ENCODE data around the gene VPREB3. TPM values are rescaled to one million over a fixed set of nuclear protein-coding genes. Genes with fewer than 3 reads are reported as not detected.

The VPREB3 gene
- total RNA-seq, 1 experiment from 2014 or later = 2.4 TPM

DNA sequence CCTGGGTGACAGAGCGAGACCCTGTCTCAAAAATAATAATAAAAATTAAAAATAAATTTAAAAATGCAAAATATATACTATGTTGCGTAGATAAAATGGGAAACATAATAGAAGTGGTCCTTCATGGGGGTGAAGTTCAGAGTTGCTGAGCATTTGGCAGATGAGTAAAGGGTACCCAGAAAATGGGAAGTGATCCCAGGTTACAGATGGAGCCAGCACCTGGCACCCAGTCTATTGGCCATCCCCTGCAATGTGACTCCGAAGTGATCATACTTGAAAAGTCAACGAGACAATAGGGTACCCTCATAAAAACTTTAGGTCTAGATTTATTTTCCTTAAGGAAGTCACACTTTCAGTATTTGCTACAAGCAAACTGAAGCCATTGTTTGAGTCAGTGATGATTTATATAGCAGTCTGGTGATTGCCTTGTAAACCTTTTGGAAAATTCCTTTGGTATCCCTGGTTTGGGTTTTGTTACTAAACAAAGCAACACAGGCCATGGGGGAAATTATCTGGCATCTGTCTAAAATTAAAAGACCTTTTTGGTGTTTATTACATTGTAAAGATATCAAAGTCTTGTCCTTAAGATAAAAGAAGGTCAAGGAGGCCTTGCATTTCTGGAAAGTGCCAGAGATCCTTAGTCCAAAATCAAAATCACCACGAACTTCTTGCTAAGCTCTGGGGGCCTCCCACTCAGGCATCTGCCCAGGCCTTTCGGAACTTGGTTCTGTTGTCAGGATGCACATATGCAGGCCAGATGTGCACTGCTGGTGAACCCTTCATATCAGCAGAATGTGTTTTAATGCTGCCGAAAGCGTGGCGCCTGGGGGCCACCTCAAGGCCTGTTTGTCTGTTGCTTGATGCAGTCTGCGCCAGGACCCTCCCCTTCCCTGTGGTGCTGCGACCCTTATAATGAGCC is 36.9 kb upstream of the VPREB3 start (continued):
- TF ChIP-seq, protein P1, sequence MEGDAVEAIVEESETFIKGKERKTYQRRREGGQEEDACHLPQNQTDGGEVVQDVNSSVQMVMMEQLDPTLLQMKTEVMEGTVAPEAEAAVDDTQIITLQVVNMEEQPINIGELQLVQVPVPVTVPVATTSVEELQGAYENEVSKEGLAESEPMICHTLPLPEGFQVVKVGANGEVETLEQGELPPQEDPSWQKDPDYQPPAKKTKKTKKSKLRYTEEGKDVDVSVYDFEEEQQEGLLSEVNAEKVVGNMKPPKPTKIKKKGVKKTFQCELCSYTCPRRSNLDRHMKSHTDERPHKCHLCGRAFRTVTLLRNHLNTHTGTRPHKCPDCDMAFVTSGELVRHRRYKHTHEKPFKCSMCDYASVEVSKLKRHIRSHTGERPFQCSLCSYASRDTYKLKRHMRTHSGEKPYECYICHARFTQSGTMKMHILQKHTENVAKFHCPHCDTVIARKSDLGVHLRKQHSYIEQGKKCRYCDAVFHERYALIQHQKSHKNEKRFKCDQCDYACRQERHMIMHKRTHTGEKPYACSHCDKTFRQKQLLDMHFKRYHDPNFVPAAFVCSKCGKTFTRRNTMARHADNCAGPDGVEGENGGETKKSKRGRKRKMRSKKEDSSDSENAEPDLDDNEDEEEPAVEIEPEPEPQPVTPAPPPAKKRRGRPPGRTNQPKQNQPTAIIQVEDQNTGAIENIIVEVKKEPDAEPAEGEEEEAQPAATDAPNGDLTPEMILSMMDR (IDR thresholded peaks at IDR 0.05 in 2 of 3, conservative IDR thresholded peaks at IDR 0.05 in 1 of 3; ENCODE audit: borderline replicate concordance in 1 of 3, insufficient read depth in 1 of 3, low read depth in 2 of 3, low read length in 2 of 3) = no peak
- TF ChIP-seq CEBPB (IDR thresholded peaks at IDR 0.05; ENCODE audit: low read depth) = no peak
- TF ChIP-seq YY1 (IDR thresholded peaks at IDR 0.05; ENCODE audit: extremely low read depth, insufficient replicate concordance, low read depth, low read length) = no peak
- TF ChIP-seq, protein P2, sequence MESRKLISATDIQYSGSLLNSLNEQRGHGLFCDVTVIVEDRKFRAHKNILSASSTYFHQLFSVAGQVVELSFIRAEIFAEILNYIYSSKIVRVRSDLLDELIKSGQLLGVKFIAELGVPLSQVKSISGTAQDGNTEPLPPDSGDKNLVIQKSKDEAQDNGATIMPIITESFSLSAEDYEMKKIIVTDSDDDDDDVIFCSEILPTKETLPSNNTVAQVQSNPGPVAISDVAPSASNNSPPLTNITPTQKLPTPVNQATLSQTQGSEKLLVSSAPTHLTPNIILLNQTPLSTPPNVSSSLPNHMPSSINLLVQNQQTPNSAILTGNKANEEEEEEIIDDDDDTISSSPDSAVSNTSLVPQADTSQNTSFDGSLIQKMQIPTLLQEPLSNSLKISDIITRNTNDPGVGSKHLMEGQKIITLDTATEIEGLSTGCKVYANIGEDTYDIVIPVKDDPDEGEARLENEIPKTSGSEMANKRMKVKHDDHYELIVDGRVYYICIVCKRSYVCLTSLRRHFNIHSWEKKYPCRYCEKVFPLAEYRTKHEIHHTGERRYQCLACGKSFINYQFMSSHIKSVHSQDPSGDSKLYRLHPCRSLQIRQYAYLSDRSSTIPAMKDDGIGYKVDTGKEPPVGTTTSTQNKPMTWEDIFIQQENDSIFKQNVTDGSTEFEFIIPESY (IDR thresholded peaks at IDR 0.05; ENCODE audit: extremely low read depth, insufficient replicate concordance, low read length) = no peak
- no peak for TF ChIP-seq JUND (IDR thresholded peaks at IDR 0.05)
- no peak for TF ChIP-seq EGR1 (IDR thresholded peaks at IDR 0.05; ENCODE audit: low read depth)

DNA sequence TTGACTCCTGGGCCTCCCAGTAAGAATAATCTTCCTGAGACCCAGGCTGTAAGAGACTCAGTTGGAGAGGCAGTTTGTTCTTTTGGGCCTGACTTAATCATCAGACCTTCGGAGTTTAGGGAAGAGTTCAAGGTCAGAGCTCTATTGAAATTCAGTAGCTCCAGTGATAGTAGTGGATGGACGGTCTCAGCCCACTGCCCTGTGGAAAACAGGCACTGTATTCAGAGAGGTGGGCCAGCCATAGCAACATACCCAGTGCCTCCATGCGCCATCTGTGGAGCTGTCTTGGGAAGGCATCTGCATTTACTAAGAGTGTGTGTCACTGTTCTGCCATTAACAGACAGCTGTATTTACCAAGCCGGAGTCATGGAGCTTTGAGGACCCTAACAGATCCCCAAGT is 35.4 kb upstream of the VPREB3 start:
- ChIA-PET CTCF (interaction anchor here (0.5 kb wide), 1 partner anchor 19 kb away, joined by 3 read pairs; no protein-coding TSS in a partner anchor), POLR2A (interaction anchor here (0.5 to 2.6 kb wide), 2 partner anchors 19 to 40 kb away, joined by 3 to 8 read pairs; no protein-coding TSS in a partner anchor), RAD21 (ENCODE audit: low non-redundant PET in 1 of 2, low total read pairs in 2 of 2, uncharacterized antibody in 2 of 2, unreplicated experiment in 2 of 2) (no interaction called here)
- Histone ChIP-seq H3K27ac (ENCODE audit: low read depth, low read length) (no peak overlapping the region), H3K9me2 (ENCODE audit: insufficient read depth) (no peaks in the 10 kb centered on the region), H3K9ac (ENCODE audit: low read length) (no peak overlapping the region), H3K9me3 (ENCODE audit: control insufficient read depth in 1 of 2, insufficient read depth in 1 of 2, low read depth in 1 of 2, low read length in 2 of 2) (no peaks in the 10 kb centered on the region), H3K36me3 (ENCODE audit: control insufficient read depth in 1 of 2, insufficient read depth in 2 of 2, low read length in 2 of 2) (peaks cover 4 to 7% of the 10 kb centered on the region in 2 experiments; a peak in 2 of 4 replicates), H3K27me3 (ENCODE audit: insufficient read depth, low read length) (no peaks in the 10 kb centered on the region), H3K4me1 (ENCODE audit: control insufficient read depth in 1 of 2, insufficient read depth in 2 of 2, low read length in 2 of 2) (peaks cover 9 to 21% of the 10 kb centered on the region in 2 experiments; a peak in 3 of 4 replicates), H2AFZ (ENCODE audit: low read depth, low read length, poor library complexity, severe bottlenecking) (no peak overlapping the region), H3K4me3 (replicated peaks in 1 of 2; ENCODE audit: low read depth in 1 of 2, low read length in 2 of 2) (no peak overlapping the region), H3K4me2 (ENCODE audit: low read length) (no peak overlapping the region), H4K20me1 (ENCODE audit: insufficient read depth) (peaks cover 8% of the 10 kb centered on the region; the same call in 1 of the 2 replicates), H3K79me2 (ENCODE audit: insufficient read depth, low read length) (peaks cover 61% of the 10 kb centered on the region)
- intact Hi-C loops (cut with micrococcal nuclease) = no loop called here
- BruUV-seq (replicated peaks) = no TSS peak
- DNase-seq (ENCODE audit: low read depth, low spot score) = no peak
- ATAC-seq = no peak
- TF ChIP-seq SIN3A (IDR thresholded peaks at IDR 0.05; ENCODE audit: low read depth) (no peak), EGR1 (IDR thresholded peaks at IDR 0.05; ENCODE audit: low read depth) (no peak), ZFX (IDR thresholded peaks at IDR 0.05) (no peak)
- TF ChIP-seq, protein P2 (IDR thresholded peaks at IDR 0.05; ENCODE audit: extremely low read depth, insufficient replicate concordance, low read length) = no peak
- TF ChIP-seq, protein P3, sequence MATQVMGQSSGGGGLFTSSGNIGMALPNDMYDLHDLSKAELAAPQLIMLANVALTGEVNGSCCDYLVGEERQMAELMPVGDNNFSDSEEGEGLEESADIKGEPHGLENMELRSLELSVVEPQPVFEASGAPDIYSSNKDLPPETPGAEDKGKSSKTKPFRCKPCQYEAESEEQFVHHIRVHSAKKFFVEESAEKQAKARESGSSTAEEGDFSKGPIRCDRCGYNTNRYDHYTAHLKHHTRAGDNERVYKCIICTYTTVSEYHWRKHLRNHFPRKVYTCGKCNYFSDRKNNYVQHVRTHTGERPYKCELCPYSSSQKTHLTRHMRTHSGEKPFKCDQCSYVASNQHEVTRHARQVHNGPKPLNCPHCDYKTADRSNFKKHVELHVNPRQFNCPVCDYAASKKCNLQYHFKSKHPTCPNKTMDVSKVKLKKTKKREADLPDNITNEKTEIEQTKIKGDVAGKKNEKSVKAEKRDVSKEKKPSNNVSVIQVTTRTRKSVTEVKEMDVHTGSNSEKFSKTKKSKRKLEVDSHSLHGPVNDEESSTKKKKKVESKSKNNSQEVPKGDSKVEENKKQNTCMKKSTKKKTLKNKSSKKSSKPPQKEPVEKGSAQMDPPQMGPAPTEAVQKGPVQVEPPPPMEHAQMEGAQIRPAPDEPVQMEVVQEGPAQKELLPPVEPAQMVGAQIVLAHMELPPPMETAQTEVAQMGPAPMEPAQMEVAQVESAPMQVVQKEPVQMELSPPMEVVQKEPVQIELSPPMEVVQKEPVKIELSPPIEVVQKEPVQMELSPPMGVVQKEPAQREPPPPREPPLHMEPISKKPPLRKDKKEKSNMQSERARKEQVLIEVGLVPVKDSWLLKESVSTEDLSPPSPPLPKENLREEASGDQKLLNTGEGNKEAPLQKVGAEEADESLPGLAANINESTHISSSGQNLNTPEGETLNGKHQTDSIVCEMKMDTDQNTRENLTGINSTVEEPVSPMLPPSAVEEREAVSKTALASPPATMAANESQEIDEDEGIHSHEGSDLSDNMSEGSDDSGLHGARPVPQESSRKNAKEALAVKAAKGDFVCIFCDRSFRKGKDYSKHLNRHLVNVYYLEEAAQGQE (IDR thresholded peaks at IDR 0.05; ENCODE audit: low read depth) = no peak

All from HCT116 (cell line).